Cardiac muscle cell (in vitro differentiated cells and primary cell): ENCODE results near the gene DPP10. TPM values are rescaled to one million over a fixed set of nuclear protein-coding genes. Genes with fewer than 3 reads are reported as not detected.

Experiments
- DNase-seq, 2 donors: peaks; one replicate each; pipeline versions ENCODE4 v3.0.0 to v3.0.0-alpha.2; 2010 to 2017; ENCODE audit warnings: low read depth in 1 of 2, low spot score in 1 of 2
- H3K27ac ChIP-seq: fragments of 200-600 bp; sonication (generic); 2 replicates; pipeline ENCODE4 v1.5.1; 2016
- H3K27me3 ChIP-seq: fragments of 200-600 bp; sonication (generic); 2 replicates; pipeline ENCODE4 v1.6.0; 2016; ENCODE audit warnings: control low read depth
- H3K36me3 ChIP-seq: fragments of 200-600 bp; sonication (generic); 2 replicates; pipeline ENCODE4 v1.5.1; 2016; ENCODE audit warnings: control low read depth
- H3K4me1 ChIP-seq: fragments of 200-600 bp; sonication (generic); 2 replicates; pipeline ENCODE4 v1.8.1; 2017; ENCODE audit warnings: low read depth, mild to moderate bottlenecking, mixed run types
- H3K4me3 ChIP-seq: fragments of 200-600 bp; sonication (generic); 2 replicates; pipeline ENCODE4 v1.5.1; 2016; ENCODE audit warnings: mild to moderate bottlenecking
- H3K9me3 ChIP-seq: fragments of 200-600 bp; sonication (generic); 2 replicates; pipeline ENCODE4 v1.5.1; 2017; ENCODE audit warnings: low read depth, mild to moderate bottlenecking, control low read depth
- CTCF ChIP-seq: IDR thresholded peaks from 2 replicates; pipeline ENCODE4 v1.5.1; 2012; ENCODE audit warnings: low read depth, mild to moderate bottlenecking, low read length
- polyA plus RNA-seq: library from polyadenylated mRNA; unstranded; fragments of >200 nt; fragmentation: Nextera tagmentation; extraction: Ambion mirVana; gene quantifications from 2 replicates; pipeline ENCODE4 v1.2.1, GENCODE V29; 2016
- total RNA-seq: library from RNA; depleted of rRNA; stranded (reverse); fragments of >200 nt; gene quantifications from 2 replicates; pipeline ENCODE4 v1.2.3, GENCODE V29; 2016

Gene DPP10
- total and polyA plus RNA-seq, 2 experiments from 2014 or later = 1.1 to 1.4 TPM

- Histone ChIP-seq H3K9me3 (no peaks in the 10 kb centered on the region), H3K4me1 (peaks cover 7% of the 10 kb centered on the region), H3K27ac (no peak overlapping the region), H3K27me3 (no peaks in the 10 kb centered on the region), H3K4me3 (no peak overlapping the region), H3K36me3 (no peaks in the 10 kb centered on the region)
- no peak for DNase-seq
- TF ChIP-seq CTCF = no peak
Observed at GRCh38 chr2:114709936-114710850, 267.8 kb downstream of the DPP10 start.

GRCh38 chr2:114714313-114714712 is 271.9 kb downstream of the DPP10 start:
- no peak for TF ChIP-seq CTCF
- DNase-seq = no peak
- no peak overlapping the region for H3K4me3 ChIP-seq
- no peaks in the 10 kb centered on the region for H3K27me3 ChIP-seq
- H3K4me1 ChIP-seq = peaks cover 15% of the 10 kb centered on the region
- H3K9me3 ChIP-seq = no peaks in the 10 kb centered on the region
- H3K27ac ChIP-seq = no peak overlapping the region
- H3K36me3 ChIP-seq = no peaks in the 10 kb centered on the region

- H3K27ac ChIP-seq = no peak overlapping the region
- peak in 1 of 2 donors; percentile 31 for DNase-seq
- H3K36me3 ChIP-seq = no peaks in the 10 kb centered on the region
- H3K27me3 ChIP-seq = no peaks in the 10 kb centered on the region
- no peaks in the 10 kb centered on the region for H3K9me3 ChIP-seq
- TF ChIP-seq CTCF = no peak
- peaks cover 15% of the 10 kb centered on the region for H3K4me1 ChIP-seq
- no peak overlapping the region for H3K4me3 ChIP-seq
Observed at GRCh38 chr2:114717049-114717448, 274.6 kb downstream of the DPP10 start.

GRCh38 chr2:114724454-114724853 is 282.0 kb downstream of the DPP10 start:
- Histone ChIP-seq H3K27ac (no peak overlapping the region), H3K4me3 (no peak overlapping the region), H3K36me3 (no peaks in the 10 kb centered on the region), H3K9me3 (no peaks in the 10 kb centered on the region), H3K27me3 (no peaks in the 10 kb centered on the region), H3K4me1 (peaks cover 6% of the 10 kb centered on the region)
- peak in 1 of 2 donors; percentile 11 for DNase-seq
- TF ChIP-seq CTCF = no peak

- H3K4me3 ChIP-seq = no peak overlapping the region
- TF ChIP-seq CTCF = no peak
- H3K9me3 ChIP-seq = no peaks in the 10 kb centered on the region
- H3K4me1 ChIP-seq = peaks cover 6% of the 10 kb centered on the region
- no peaks in the 10 kb centered on the region for H3K36me3 ChIP-seq
- no peak overlapping the region for H3K27ac ChIP-seq
- no peaks in the 10 kb centered on the region for H3K27me3 ChIP-seq
- peak in 1 of 2 donors; percentile 49 for DNase-seq
Observed at GRCh38 chr2:114727012-114727411, 284.6 kb downstream of the DPP10 start.
